Liver (tissue), 9 donors: Measurements from ENCODE around the gene ABCD3. TPM values are rescaled to one million over a fixed set of nuclear protein-coding genes. Genes with fewer than 3 reads are reported as not detected.

Experiments used
- DNase-seq: peaks from one replicate; pipeline ENCODE4 v3.0.0-alpha.2; 2017; ENCODE audit warnings: low spot score
- H3K27ac ChIP-seq, 2 donors: one replicate each; pipeline ENCODE4 v1.7.0; 2013; ENCODE audit warnings: inconsistent platforms in 2 of 2, low read length in 2 of 2, control low read depth in 1 of 2, low read depth in 1 of 2, mild to moderate bottlenecking in 1 of 2
- H3K27me3 ChIP-seq, 4 donors: one replicate each; pipeline versions ENCODE4 v1.6.1 to v1.7.0; 2013; ENCODE audit warnings: low read length in 3 of 4, inconsistent platforms in 1 of 4, mild to moderate bottlenecking in 1 of 4, moderate library complexity in 1 of 4; ENCODE audit not compliant: control insufficient read depth in 4 of 4, insufficient read depth in 4 of 4
- H3K36me3 ChIP-seq, 4 donors: one replicate each; pipeline versions ENCODE4 v1.6.1 to v1.7.0; 2013; ENCODE audit warnings: low read length in 3 of 4, mild to moderate bottlenecking in 3 of 4, low read depth in 1 of 4, moderate library complexity in 1 of 4; ENCODE audit not compliant: control insufficient read depth in 4 of 4, insufficient read depth in 3 of 4
- H3K4me1 ChIP-seq, 4 donors: one replicate each; pipeline versions ENCODE4 v1.6.1 to v1.7.0; 2013; ENCODE audit warnings: low read length in 3 of 4, mild to moderate bottlenecking in 3 of 4, moderate library complexity in 1 of 4; ENCODE audit not compliant: control insufficient read depth in 4 of 4, insufficient read depth in 4 of 4
- H3K4me3 ChIP-seq, 3 donors: one replicate each; pipeline versions ENCODE4 v1.6.1 to v1.7.0; 2013; ENCODE audit warnings: low read length in 3 of 3, control low read depth in 1 of 3, low read depth in 1 of 3, mild to moderate bottlenecking in 1 of 3
- H3K9ac ChIP-seq, 2 donors: one replicate each; pipeline ENCODE4 v1.7.0; 2013; ENCODE audit warnings: low read length in 2 of 2, mild to moderate bottlenecking in 2 of 2, moderate library complexity in 2 of 2, control low read depth in 1 of 2, low read depth in 1 of 2
- H3K9me3 ChIP-seq, 4 donors: one replicate each; pipeline versions ENCODE4 v1.6.1 to v1.7.0; 2013; ENCODE audit warnings: low read length in 3 of 4; ENCODE audit not compliant: control insufficient read depth in 4 of 4
- EGR1 ChIP-seq, 2 donors: IDR thresholded peaks; 2 replicates each; pipeline ENCODE4 v1.6.1; 2016 to 2018; ENCODE audit warnings: antibody characterized with exemption in 2 of 2, low read depth in 2 of 2
- FOXA1 ChIP-seq: IDR thresholded peaks from 2 replicates; pipeline ENCODE4 v1.6.1; 2016; ENCODE audit warnings: antibody characterized with exemption
- FOXA2 ChIP-seq: IDR thresholded peaks from 2 replicates; pipeline ENCODE4 v1.6.1; 2016; ENCODE audit warnings: antibody characterized with exemption
- GABPA ChIP-seq, 2 donors: IDR thresholded peaks in 1 of 2; conservative IDR thresholded peaks in 1 of 2; 2 replicates each; pipeline ENCODE4 v1.6.1; 2016; ENCODE audit warnings: antibody characterized with exemption in 2 of 2, mild to moderate bottlenecking in 1 of 2, moderate library complexity in 1 of 2
- HNF4A ChIP-seq, 2 donors: conservative IDR thresholded peaks; 2 replicates each; pipeline ENCODE4 v1.6.1; 2016; ENCODE audit warnings: antibody characterized with exemption in 2 of 2, mild to moderate bottlenecking in 2 of 2
- HNF4G ChIP-seq: IDR thresholded peaks from 2 replicates; pipeline ENCODE4 v1.6.1; 2016; ENCODE audit warnings: antibody characterized with exemption
- JUND ChIP-seq, 2 donors: IDR thresholded peaks; 2 replicates each; pipeline ENCODE4 v1.6.1; 2016; ENCODE audit warnings: antibody characterized with exemption in 2 of 2
- NR2F2 ChIP-seq: IDR thresholded peaks from 2 replicates; pipeline ENCODE4 v1.6.1; 2016; ENCODE audit warnings: antibody characterized with exemption
- RAD21 ChIP-seq, 2 donors: IDR thresholded peaks; 2 replicates each; pipeline ENCODE4 v1.6.1; 2016; ENCODE audit warnings: antibody characterized with exemption in 2 of 2, mild to moderate bottlenecking in 2 of 2
- RXRA ChIP-seq, 2 donors: IDR thresholded peaks; 2 replicates each; pipeline ENCODE4 v1.6.1; 2017 to 2018; ENCODE audit warnings: antibody characterized with exemption in 2 of 2, mild to moderate bottlenecking in 1 of 2
- TAF1 ChIP-seq: conservative IDR thresholded peaks from 2 replicates; pipeline ENCODE4 v1.6.1; 2016; ENCODE audit warnings: antibody characterized with exemption, mild to moderate bottlenecking
- YY1 ChIP-seq: IDR thresholded peaks from 2 replicates; pipeline ENCODE4 v1.6.1; 2016; ENCODE audit warnings: antibody characterized with exemption, mild to moderate bottlenecking
- WGBS: extraction: QIAGEN DNeasy Blood & Tissue Kit; methylation state at CpG from one replicate; pipeline ENCODE4 v1.1.7; 2013; 5-methylcytosine and 5-hydroxymethylcytosine counted together
- polyA plus RNA-seq, 2 donors: library from polyadenylated mRNA; stranded (reverse) in 1 of 2; unstranded in 1 of 2; fragments of 200-250 nt in 1 of 2; fragments of >200 nt in 1 of 2; fragmentation: Nextera tagmentation in 1 of 2; extraction: Ambion mirVana in 1 of 2; gene quantifications; one replicate each; pipeline versions ENCODE4 v1.2.1 to v1.2.3, GENCODE V29; 2013 to 2015
- total RNA-seq, 2 donors: library from RNA; depleted of rRNA; stranded (reverse); fragments of >200 nt; gene quantifications; one replicate each; pipeline ENCODE4 v1.2.3, GENCODE V29; 2014
- TF ChIP-seq, protein P1 (sequence below): fragments of 150-350 bp; IDR thresholded peaks from 2 replicates; pipeline ENCODE4 v1.5.1; 2017; ENCODE audit warnings: improper control_type of control experiment, low read depth, low read length; ENCODE audit not compliant: missing input control
- TF ChIP-seq, protein P2 (sequence below): IDR thresholded peaks from 2 replicates; pipeline ENCODE4 v1.6.1; 2016; ENCODE audit warnings: antibody characterized with exemption
- TF ChIP-seq, protein P3 (sequence below): IDR thresholded peaks from 2 replicates; pipeline ENCODE4 v1.6.1; 2016; ENCODE audit warnings: antibody characterized with exemption, mild to moderate bottlenecking
- donor health status: healthy.
- donor health status: healthy.
- donor health status: healthy.
- donor health status: healthy.
- donor health status: healthy.

ABCD3 gene
- total and polyA plus RNA-seq, 4 donors, result 49.2 to 133 (median 62.5) TPM

DNA sequence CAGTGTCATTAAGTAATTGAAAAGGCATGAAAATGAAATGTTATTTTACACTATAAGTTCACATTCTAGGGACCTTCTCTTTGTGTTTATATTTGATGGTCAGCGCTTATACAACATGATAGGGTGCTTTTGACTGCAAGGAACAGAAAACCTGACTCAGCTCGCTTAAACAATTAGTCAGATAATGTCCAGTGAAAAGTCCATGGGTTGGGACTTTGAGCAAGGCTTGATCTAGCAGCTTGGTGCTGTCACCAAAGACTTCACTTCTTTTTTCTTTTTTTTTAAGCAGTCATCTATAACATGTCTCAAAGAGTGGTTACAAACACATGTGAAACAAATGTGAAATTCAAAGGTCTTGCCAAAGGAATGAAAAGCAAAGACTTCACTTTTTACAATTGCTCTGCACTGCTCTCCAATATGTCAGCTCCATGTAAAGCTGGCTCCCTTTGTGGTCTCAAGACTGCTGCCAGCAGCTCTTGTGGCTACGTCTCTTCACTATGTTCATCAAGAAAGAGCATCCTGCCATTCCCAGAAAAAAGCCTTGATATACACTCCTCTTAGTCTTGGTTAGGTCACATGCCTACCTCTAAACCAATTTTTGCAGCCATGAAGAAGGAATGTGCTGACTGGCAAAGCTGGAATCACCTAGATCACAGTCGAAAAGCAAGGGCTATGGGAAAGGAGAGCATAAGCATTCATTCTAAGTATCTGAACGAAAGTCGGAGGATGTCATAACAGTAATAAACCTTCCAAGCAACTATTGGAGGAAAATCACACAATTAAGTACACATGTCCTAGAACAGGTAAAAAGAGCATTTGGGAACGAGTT lies 108.2 kb downstream of the ABCD3 start (continued):
- TF ChIP-seq HNF4A (conservative IDR thresholded peaks at IDR 0.05) (no peak), TAF1 (no peak), FOXA2 (no peak), NR2F2 (no peak)
- TF ChIP-seq, protein P1, sequence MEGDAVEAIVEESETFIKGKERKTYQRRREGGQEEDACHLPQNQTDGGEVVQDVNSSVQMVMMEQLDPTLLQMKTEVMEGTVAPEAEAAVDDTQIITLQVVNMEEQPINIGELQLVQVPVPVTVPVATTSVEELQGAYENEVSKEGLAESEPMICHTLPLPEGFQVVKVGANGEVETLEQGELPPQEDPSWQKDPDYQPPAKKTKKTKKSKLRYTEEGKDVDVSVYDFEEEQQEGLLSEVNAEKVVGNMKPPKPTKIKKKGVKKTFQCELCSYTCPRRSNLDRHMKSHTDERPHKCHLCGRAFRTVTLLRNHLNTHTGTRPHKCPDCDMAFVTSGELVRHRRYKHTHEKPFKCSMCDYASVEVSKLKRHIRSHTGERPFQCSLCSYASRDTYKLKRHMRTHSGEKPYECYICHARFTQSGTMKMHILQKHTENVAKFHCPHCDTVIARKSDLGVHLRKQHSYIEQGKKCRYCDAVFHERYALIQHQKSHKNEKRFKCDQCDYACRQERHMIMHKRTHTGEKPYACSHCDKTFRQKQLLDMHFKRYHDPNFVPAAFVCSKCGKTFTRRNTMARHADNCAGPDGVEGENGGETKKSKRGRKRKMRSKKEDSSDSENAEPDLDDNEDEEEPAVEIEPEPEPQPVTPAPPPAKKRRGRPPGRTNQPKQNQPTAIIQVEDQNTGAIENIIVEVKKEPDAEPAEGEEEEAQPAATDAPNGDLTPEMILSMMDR, result no peak

- Histone ChIP-seq H3K36me3 (no peaks in the 10 kb centered on the region), H3K27ac (no peak overlapping the region), H3K4me3 (no peak overlapping the region), H3K9ac (no peak overlapping the region), H3K27me3 (no peaks in the 10 kb centered on the region), H3K4me1 (no peaks in the 10 kb centered on the region), H3K9me3 (no peaks in the 10 kb centered on the region)
- WGBS, result 43% methylated on average over 1 of the region's 1 CpG
- TF ChIP-seq JUND (IDR thresholded peaks at IDR 0.05), result no peak
- TF ChIP-seq RAD21 (IDR thresholded peaks at IDR 0.05), result peak; percentile 16 to 50
- TF ChIP-seq, protein P2, sequence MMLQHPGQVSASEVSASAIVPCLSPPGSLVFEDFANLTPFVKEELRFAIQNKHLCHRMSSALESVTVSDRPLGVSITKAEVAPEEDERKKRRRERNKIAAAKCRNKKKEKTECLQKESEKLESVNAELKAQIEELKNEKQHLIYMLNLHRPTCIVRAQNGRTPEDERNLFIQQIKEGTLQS, result no peak
- TF ChIP-seq GABPA (IDR thresholded peaks at IDR 0.05 in 1 of 2, conservative IDR thresholded peaks at IDR 0.05 in 1 of 2), result no peak
- DNase-seq, result no peak
Observed at GRCh38 chr1:94527447-94528031, 109.3 kb downstream of the ABCD3 start.

- DNase-seq, result no peak
- Histone ChIP-seq H3K9me3 (no peaks in the 10 kb centered on the region), H3K27ac (no peak overlapping the region), H3K36me3 (no peaks in the 10 kb centered on the region), H3K4me3 (no peak overlapping the region), H3K27me3 (no peaks in the 10 kb centered on the region), H3K4me1 (no peaks in the 10 kb centered on the region), H3K9ac (no peak overlapping the region)
- 85% methylated on average over 1 of the region's 1 CpG for WGBS
- TF ChIP-seq NR2F2, result no peak
- TF ChIP-seq RAD21 (IDR thresholded peaks at IDR 0.05), result no peak
- TF ChIP-seq HNF4G, result no peak
- TF ChIP-seq RXRA (IDR thresholded peaks at IDR 0.05), result no peak
- TF ChIP-seq YY1, result no peak
- TF ChIP-seq FOXA1, result no peak
- no peak for TF ChIP-seq EGR1 (IDR thresholded peaks at IDR 0.05; ENCODE audit: low read depth in 2 of 2)
Observed at GRCh38 chr1:94528299-94528698, 110.1 kb downstream of the ABCD3 start.

DNA sequence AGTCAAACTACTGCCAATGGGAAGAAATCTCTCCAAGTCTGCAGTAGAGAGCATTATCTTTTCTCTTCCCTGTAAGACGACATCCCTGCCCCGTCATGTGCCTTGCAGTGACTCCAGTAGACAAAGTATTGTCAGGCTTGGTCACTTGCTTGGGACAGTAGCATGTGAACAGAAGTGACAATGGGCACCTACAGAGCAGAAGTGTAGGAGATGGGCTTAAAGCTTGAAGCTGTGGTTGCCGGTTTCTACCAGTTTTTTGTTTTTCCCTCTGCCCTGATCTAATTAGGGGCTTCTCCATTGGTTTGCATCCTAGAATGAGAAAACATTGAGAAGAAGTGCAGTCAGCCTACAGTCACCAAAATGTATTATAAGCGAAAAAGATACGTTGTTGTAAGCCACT lies 110.6 kb downstream of the ABCD3 start:
- Histone ChIP-seq H3K9me3 (no peaks in the 10 kb centered on the region), H3K27ac (no peak overlapping the region), H3K4me1 (no peaks in the 10 kb centered on the region), H3K4me3 (no peak overlapping the region), H3K36me3 (no peaks in the 10 kb centered on the region), H3K27me3 (no peaks in the 10 kb centered on the region), H3K9ac (no peak overlapping the region)
- WGBS, result 96% methylated on average over 5 of the region's 5 CpGs
- no peak for DNase-seq
- TF ChIP-seq GABPA (IDR thresholded peaks at IDR 0.05 in 1 of 2, conservative IDR thresholded peaks at IDR 0.05 in 1 of 2) (no peak), EGR1 (IDR thresholded peaks at IDR 0.05; ENCODE audit: low read depth in 2 of 2) (no peak), HNF4G (no peak), FOXA1 (no peak), HNF4A (conservative IDR thresholded peaks at IDR 0.05) (no peak)
- TF ChIP-seq, protein P3, sequence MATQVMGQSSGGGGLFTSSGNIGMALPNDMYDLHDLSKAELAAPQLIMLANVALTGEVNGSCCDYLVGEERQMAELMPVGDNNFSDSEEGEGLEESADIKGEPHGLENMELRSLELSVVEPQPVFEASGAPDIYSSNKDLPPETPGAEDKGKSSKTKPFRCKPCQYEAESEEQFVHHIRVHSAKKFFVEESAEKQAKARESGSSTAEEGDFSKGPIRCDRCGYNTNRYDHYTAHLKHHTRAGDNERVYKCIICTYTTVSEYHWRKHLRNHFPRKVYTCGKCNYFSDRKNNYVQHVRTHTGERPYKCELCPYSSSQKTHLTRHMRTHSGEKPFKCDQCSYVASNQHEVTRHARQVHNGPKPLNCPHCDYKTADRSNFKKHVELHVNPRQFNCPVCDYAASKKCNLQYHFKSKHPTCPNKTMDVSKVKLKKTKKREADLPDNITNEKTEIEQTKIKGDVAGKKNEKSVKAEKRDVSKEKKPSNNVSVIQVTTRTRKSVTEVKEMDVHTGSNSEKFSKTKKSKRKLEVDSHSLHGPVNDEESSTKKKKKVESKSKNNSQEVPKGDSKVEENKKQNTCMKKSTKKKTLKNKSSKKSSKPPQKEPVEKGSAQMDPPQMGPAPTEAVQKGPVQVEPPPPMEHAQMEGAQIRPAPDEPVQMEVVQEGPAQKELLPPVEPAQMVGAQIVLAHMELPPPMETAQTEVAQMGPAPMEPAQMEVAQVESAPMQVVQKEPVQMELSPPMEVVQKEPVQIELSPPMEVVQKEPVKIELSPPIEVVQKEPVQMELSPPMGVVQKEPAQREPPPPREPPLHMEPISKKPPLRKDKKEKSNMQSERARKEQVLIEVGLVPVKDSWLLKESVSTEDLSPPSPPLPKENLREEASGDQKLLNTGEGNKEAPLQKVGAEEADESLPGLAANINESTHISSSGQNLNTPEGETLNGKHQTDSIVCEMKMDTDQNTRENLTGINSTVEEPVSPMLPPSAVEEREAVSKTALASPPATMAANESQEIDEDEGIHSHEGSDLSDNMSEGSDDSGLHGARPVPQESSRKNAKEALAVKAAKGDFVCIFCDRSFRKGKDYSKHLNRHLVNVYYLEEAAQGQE, result no peak
